HepG2 (cell line): ENCODE results near the gene PRKCE. TPM values are rescaled to one million over a fixed set of nuclear protein-coding genes. Genes with fewer than 3 reads are reported as not detected.
A peak's percentile ranks its signal among the peaks of the same experiment; 100 is the strongest.

Source experiments
- ATF3 ChIP-seq: sonication (generic); formaldehyde crosslinking; IDR thresholded peaks from 2 replicates; pipeline ENCODE4 v1.4.0; 2020; ENCODE audit warnings: missing genetic modification reagents
- DDIT3 ChIP-seq: sonication (generic); formaldehyde crosslinking; IDR thresholded peaks from 2 replicates; pipeline ENCODE4 v1.4.0; 2020; ENCODE audit warnings: mild to moderate bottlenecking, missing genetic modification reagents
- EEA1 ChIP-seq: sonication (generic); formaldehyde crosslinking; IDR thresholded peaks from 2 replicates; pipeline ENCODE4 v1.5.1; 2020; ENCODE audit warnings: mild to moderate bottlenecking, missing genetic modification reagents, borderline replicate concordance
- HNF4A ChIP-seq: sonication (generic); formaldehyde crosslinking; IDR thresholded peaks from 2 replicates; pipeline ENCODE4 v1.4.0; 2020; ENCODE audit warnings: missing genetic modification reagents
- PCBP1 ChIP-seq: fragments of 200-400 bp; formaldehyde crosslinking; IDR thresholded peaks from 2 replicates; pipeline ENCODE4 v1.6.1; 2017; ENCODE audit warnings: mild to moderate bottlenecking, low read depth, low read length, borderline replicate concordance
- RERE ChIP-seq: IDR thresholded peaks from 2 replicates; pipeline ENCODE4 v1.6.1; 2016; ENCODE audit warnings: low read depth, missing genetic modification reagents, missing compliant biosample characterization
- RFXAP ChIP-seq: sonication (generic); formaldehyde crosslinking; IDR thresholded peaks from 2 replicates; pipeline ENCODE4 v1.4.0; 2020; ENCODE audit warnings: missing genetic modification reagents, borderline replicate concordance
- SALL2 ChIP-seq: sonication (generic); formaldehyde crosslinking; IDR thresholded peaks from 2 replicates; pipeline ENCODE4 v1.8.1; 2023; ENCODE audit warnings: mild to moderate bottlenecking, missing genetic modification reagents, inconsistent platforms
- SMAD1 ChIP-seq: sonication (generic); formaldehyde crosslinking; IDR thresholded peaks from 2 replicates; pipeline ENCODE4 v1.4.0; 2020; ENCODE audit warnings: missing genetic modification reagents, low read depth, mild to moderate bottlenecking, borderline replicate concordance
- TFDP2 ChIP-seq: sonication (generic); formaldehyde crosslinking; IDR thresholded peaks from 2 replicates; pipeline ENCODE4 v1.4.0; 2020; ENCODE audit warnings: missing genetic modification reagents
- TRAFD1 ChIP-seq: sonication (generic); formaldehyde crosslinking; IDR thresholded peaks from 2 replicates; pipeline ENCODE4 v1.5.1; 2020; ENCODE audit warnings: missing genetic modification reagents, mild to moderate bottlenecking, borderline replicate concordance
- ZNF280D ChIP-seq: sonication (generic); formaldehyde crosslinking; IDR thresholded peaks from 2 replicates; pipeline ENCODE4 v1.5.1; 2020; ENCODE audit warnings: mild to moderate bottlenecking, missing genetic modification reagents
- ZNF30 ChIP-seq: sonication (generic); formaldehyde crosslinking; IDR thresholded peaks from 2 replicates; pipeline ENCODE4 v1.5.0; 2020; ENCODE audit warnings: mild to moderate bottlenecking, missing genetic modification reagents
- ZNF543 ChIP-seq: sonication (generic); formaldehyde crosslinking; IDR thresholded peaks from 2 replicates; pipeline ENCODE4 v1.4.0; 2020; ENCODE audit warnings: mild to moderate bottlenecking, missing genetic modification reagents
- ZNF737 ChIP-seq: sonication (generic); formaldehyde crosslinking; IDR thresholded peaks from 2 replicates; pipeline ENCODE4 v1.5.0; 2020; ENCODE audit warnings: missing genetic modification reagents, mild to moderate bottlenecking, borderline replicate concordance
- ZNF776 ChIP-seq: sonication (generic); formaldehyde crosslinking; IDR thresholded peaks from 2 replicates; pipeline ENCODE4 v1.4.0; 2020; ENCODE audit warnings: mild to moderate bottlenecking, missing genetic modification reagents
- polyA plus RNA-seq, 8 experiments: library from polyadenylated mRNA; depleted of rRNA in 3 of 8; stranded (reverse) in 7 of 8; unstranded in 1 of 8; fragments of >200 nt; fragmentation: Illumina TruSeq in 4 of 8; extraction: Trizol in 4 of 8; gene quantifications; 2 replicates each; pipeline versions ENCODE4 v1.2.1 to v1.2.3, GENCODE V29; 2011 to 2016; ENCODE audit warnings: low read depth in 4 of 8, missing spikeins in 1 of 8, mixed read lengths in 1 of 8; ENCODE audit not compliant: insufficient read depth in 1 of 8
- total RNA-seq, 5 experiments: library from RNA; depleted of rRNA; stranded (reverse); fragments of >200 nt; fragmentation: Illumina TruSeq; extraction: Trizol; gene quantifications; 2 replicates each; pipeline ENCODE4 v1.2.3, GENCODE V29; 2016; ENCODE audit warnings: low read depth in 1 of 5

The PRKCE gene
- total and polyA plus RNA-seq, 2 of the 13 experiments (the other 11 are each of a cell fraction or from before 2014, with no cell fraction given) = 1.0 to 3.9 TPM

- TF ChIP-seq ZNF280D (CRISPR knock-in tag) (peak; percentile 70), HNF4A (CRISPR knock-in tag) (no peak), RFXAP (CRISPR knock-in tag) (no peak), TFDP2 (CRISPR knock-in tag) (no peak), ZNF737 (no peak), EEA1 (CRISPR knock-in tag) (peak; percentile 9; the same call in 1 of the 2 replicates), ZNF30 (no peak), DDIT3 (CRISPR knock-in tag) (no peak), SALL2 (CRISPR knock-in tag) (no peak), TRAFD1 (CRISPR knock-in tag) (no peak), ATF3 (CRISPR knock-in tag) (no peak; the same call in 1 of the 2 replicates), ZNF543 (no peak), RERE (CRISPR knock-in tag) (no peak), SMAD1 (CRISPR knock-in tag) (no peak), ZNF776 (CRISPR knock-in tag) (0 out of 2 replicates have a peak, but pooled peaks have one; percentile 26), PCBP1 (no peak)
Measured at GRCh38 chr2:45610281-45611019, 41.0 kb upstream of the PRKCE start (continued).
